ENCODE results near the gene CALM3. TPM values are rescaled to one million over a fixed set of nuclear protein-coding genes. Genes with fewer than 3 reads are reported as not detected.

The CALM3 gene
- total and polyA plus RNA-seq, 2 of the 4 experiments (the other 2 are of a cell fraction): 91.6 to 501 TPM

- TF ChIP-seq, protein P1, sequence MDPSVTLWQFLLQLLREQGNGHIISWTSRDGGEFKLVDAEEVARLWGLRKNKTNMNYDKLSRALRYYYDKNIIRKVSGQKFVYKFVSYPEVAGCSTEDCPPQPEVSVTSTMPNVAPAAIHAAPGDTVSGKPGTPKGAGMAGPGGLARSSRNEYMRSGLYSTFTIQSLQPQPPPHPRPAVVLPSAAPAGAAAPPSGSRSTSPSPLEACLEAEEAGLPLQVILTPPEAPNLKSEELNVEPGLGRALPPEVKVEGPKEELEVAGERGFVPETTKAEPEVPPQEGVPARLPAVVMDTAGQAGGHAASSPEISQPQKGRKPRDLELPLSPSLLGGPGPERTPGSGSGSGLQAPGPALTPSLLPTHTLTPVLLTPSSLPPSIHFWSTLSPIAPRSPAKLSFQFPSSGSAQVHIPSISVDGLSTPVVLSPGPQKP (IDR thresholded peaks at IDR 0.05; ENCODE audit: borderline replicate concordance, low read depth, low read length): no peak
Measured at GRCh38 chr19:46600384-46601317, 479 bp upstream of the CALM3 start (continued).

All from IMR-90 (cell line).